ENCODE data around the gene FGD6. TPM values are rescaled to one million over a fixed set of nuclear protein-coding genes. Genes with fewer than 3 reads are reported as not detected.

Gene FGD6
- total RNA-seq, 4 donors from 2014 or later, result 14.9 to 24.3 (median 22.4) TPM

DNA sequence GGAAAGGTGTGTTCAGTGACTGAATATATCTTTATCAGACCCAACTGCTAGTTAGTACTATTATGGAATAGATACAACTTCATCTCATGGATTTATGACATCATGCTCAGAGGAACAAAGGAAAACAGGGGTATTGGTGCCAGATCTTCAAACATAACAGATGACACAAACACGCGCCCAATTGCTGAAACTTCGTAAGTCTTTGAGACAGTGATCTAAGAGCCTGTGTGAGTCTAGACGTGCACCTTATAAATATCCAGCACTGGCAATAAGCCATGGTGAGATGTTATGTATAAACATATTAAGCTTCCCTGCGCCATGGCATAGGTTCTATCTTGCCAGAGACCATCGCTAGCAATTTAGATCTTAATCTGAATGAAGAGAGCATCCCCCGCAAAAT is 101.6 kb downstream of the FGD6 start:
- Histone ChIP-seq H3K4me3 (no peak overlapping the region), H3K36me3 (peaks cover 0 to 30% (median 0%) of the 10 kb centered on the region in 3 donors), H3K27ac (no peak overlapping the region), H3K4me1 (peaks cover 0 to 8% (median 0%) of the 10 kb centered on the region in 4 donors), H3K9me3 (no peaks in the 10 kb centered on the region), H3K27me3 (no peaks in the 10 kb centered on the region)
- no peak for DNase-seq
- TF ChIP-seq CTCF (IDR thresholded peaks at IDR 0.05) (no peak), POLR2A (IDR thresholded peaks at IDR 0.05) (no peak)

- H3K4me1 ChIP-seq, result peaks cover 0 to 8% (median 0%) of the 10 kb centered on the region in 4 donors
- H3K36me3 ChIP-seq, result peaks cover 0 to 32% (median 0%) of the 10 kb centered on the region in 3 donors
- H3K4me3 ChIP-seq, result no peak overlapping the region
- no peaks in the 10 kb centered on the region for H3K27me3 ChIP-seq
- DNase-seq, result no peak
- H3K9me3 ChIP-seq, result no peaks in the 10 kb centered on the region
- H3K27ac ChIP-seq, result no peak overlapping the region
- TF ChIP-seq POLR2A (IDR thresholded peaks at IDR 0.05), result no peak
- no peak for TF ChIP-seq CTCF (IDR thresholded peaks at IDR 0.05)
Observed at GRCh38 chr12:95114766-95115405, 102.4 kb downstream of the FGD6 start.

GRCh38 chr12:95107362-95107761 is 109.9 kb downstream of the FGD6 start:
- Histone ChIP-seq H3K27me3 (no peaks in the 10 kb centered on the region), H3K27ac (no peak overlapping the region), H3K36me3 (peaks cover 0 to 51% (median 0%) of the 10 kb centered on the region in 3 donors), H3K4me3 (no peak overlapping the region), H3K9me3 (no peaks in the 10 kb centered on the region), H3K4me1 (peaks cover 0 to 4% (median 0%) of the 10 kb centered on the region in 4 donors)
- DNase-seq, result no peak
- TF ChIP-seq CTCF (IDR thresholded peaks at IDR 0.05) (no peak), POLR2A (IDR thresholded peaks at IDR 0.05) (no peak)

DNA sequence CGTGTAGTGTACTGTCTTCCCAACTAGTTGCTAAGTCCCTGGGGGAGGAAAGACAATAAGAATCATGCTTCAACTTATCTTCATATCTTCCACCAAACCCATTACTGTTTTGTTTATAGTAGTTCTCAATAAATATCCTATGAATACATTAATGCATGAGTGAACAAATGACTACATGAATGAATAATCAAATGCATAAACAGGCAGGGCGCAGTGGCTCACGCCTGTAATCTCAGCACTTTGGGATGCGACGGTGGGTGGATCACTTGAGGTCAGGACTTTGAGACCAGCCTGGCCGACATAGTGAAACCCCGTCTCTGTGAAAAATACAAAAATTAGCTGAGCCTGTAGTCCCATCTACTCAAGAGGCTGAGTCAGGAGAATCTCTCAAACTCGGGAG is 111.7 kb downstream of the FGD6 start:
- Histone ChIP-seq H3K4me3 (no peak overlapping the region), H3K36me3 (peaks cover 0 to 41% (median 0%) of the 10 kb centered on the region in 3 donors), H3K4me1 (peaks cover 0 to 4% (median 0%) of the 10 kb centered on the region in 4 donors), H3K27me3 (no peaks in the 10 kb centered on the region), H3K9me3 (no peaks in the 10 kb centered on the region), H3K27ac (no peak overlapping the region)
- TF ChIP-seq POLR2A (IDR thresholded peaks at IDR 0.05), result no peak
- TF ChIP-seq CTCF (IDR thresholded peaks at IDR 0.05), result no peak
- DNase-seq, result no peak

DNA sequence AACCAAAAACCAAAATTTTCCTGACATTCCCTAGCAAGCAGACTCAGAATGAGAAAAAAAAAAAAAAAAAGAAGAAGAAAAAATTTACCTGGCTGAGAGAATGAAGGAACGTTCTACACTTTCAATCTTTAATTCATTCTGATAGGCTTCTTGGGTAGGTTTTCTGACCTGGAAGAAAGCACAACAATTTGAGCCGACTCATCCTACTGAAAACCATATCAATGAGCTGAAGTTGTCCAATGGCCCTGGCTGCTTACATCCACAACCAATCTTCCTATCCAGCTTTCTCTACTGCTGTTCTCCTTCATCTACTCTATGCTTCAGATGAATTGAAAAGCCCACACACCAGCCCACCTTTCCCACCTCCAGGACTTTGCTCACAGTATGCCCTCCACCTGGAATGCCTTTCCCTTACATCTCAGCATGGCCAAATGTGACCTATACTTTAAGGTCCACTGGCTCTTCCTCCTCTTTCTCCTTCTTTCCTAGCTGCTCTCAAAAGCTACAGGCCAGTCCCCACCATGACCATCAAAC is 112.3 kb downstream of the FGD6 start:
- Histone ChIP-seq H3K4me3 (no peak overlapping the region), H3K36me3 (peaks cover 0 to 42% (median 0%) of the 10 kb centered on the region in 3 donors), H3K4me1 (peaks cover 0 to 4% (median 0%) of the 10 kb centered on the region in 4 donors), H3K9me3 (no peaks in the 10 kb centered on the region), H3K27ac (no peak overlapping the region), H3K27me3 (no peaks in the 10 kb centered on the region)
- TF ChIP-seq POLR2A (IDR thresholded peaks at IDR 0.05), result no peak
- TF ChIP-seq CTCF (IDR thresholded peaks at IDR 0.05), result no peak
- no peak for DNase-seq
